ENCODE measurements around the gene SP140L.

Gene SP140L

GRCh38 chr2:230403746-230404145 is 76.8 kb downstream of the SP140L start:
- no peak for TF ChIP-seq EGR1 (IDR thresholded peaks at IDR 0.05)
- no peak for TF ChIP-seq CREB1 (IDR thresholded peaks at IDR 0.05; ENCODE audit: low read depth)
- TF ChIP-seq ZBTB7A (IDR thresholded peaks at IDR 0.05; ENCODE audit: low read depth) = no peak
- TF ChIP-seq TAF1 (IDR thresholded peaks at IDR 0.05; ENCODE audit: low read depth) = no peak
- TF ChIP-seq YY1 (IDR thresholded peaks at IDR 0.05; ENCODE audit: low read depth) = no peak
- no peak for TF ChIP-seq CEBPB (IDR thresholded peaks at IDR 0.05)
- TF ChIP-seq NFIC (IDR thresholded peaks at IDR 0.05) = no peak
- no peak for TF ChIP-seq EP300 (IDR thresholded peaks at IDR 0.05; ENCODE audit: borderline replicate concordance)
- TF ChIP-seq RAD21 (IDR thresholded peaks at IDR 0.05; ENCODE audit: low read depth) = no peak
- no peak for TF ChIP-seq TEAD4 (IDR thresholded peaks at IDR 0.05)
- no peak for TF ChIP-seq MAX (IDR thresholded peaks at IDR 0.05)
- no peak for TF ChIP-seq FOXM1 (IDR thresholded peaks at IDR 0.05; ENCODE audit: borderline replicate concordance, low read depth)

GRCh38 chr2:230405824-230406223 is 78.8 kb downstream of the SP140L start:
- no peak for TF ChIP-seq NFIC (IDR thresholded peaks at IDR 0.05)
- TF ChIP-seq MAX (IDR thresholded peaks at IDR 0.05) = no peak
- no peak for TF ChIP-seq RAD21 (IDR thresholded peaks at IDR 0.05; ENCODE audit: low read depth)

- TF ChIP-seq YY1 (IDR thresholded peaks at IDR 0.05; ENCODE audit: low read depth) (no peak), EP300 (IDR thresholded peaks at IDR 0.05; ENCODE audit: borderline replicate concordance) (no peak), TCF12 (IDR thresholded peaks at IDR 0.05; ENCODE audit: low read depth) (no peak), CREB1 (IDR thresholded peaks at IDR 0.05; ENCODE audit: low read depth) (no peak), CEBPB (IDR thresholded peaks at IDR 0.05) (no peak), TAF1 (IDR thresholded peaks at IDR 0.05; ENCODE audit: low read depth) (no peak), EGR1 (IDR thresholded peaks at IDR 0.05) (no peak), REST (IDR thresholded peaks at IDR 0.05; ENCODE audit: low read depth) (no peak)
Measured at GRCh38 chr2:230408244-230408842, 81.3 kb downstream of the SP140L start.

- TF ChIP-seq TAF1 (IDR thresholded peaks at IDR 0.05; ENCODE audit: low read depth) (no peak), REST (IDR thresholded peaks at IDR 0.05; ENCODE audit: low read depth) (no peak), CREB1 (IDR thresholded peaks at IDR 0.05; ENCODE audit: low read depth) (no peak)
Measured at GRCh38 chr2:230410263-230410662, 83.3 kb downstream of the SP140L start.

- TF ChIP-seq NFIC (IDR thresholded peaks at IDR 0.05) = no peak
- no peak for TF ChIP-seq TCF12 (IDR thresholded peaks at IDR 0.05; ENCODE audit: low read depth)
- no peak for TF ChIP-seq MAX (IDR thresholded peaks at IDR 0.05)
- TF ChIP-seq YY1 (IDR thresholded peaks at IDR 0.05; ENCODE audit: low read depth) = no peak
- no peak for TF ChIP-seq CEBPB (IDR thresholded peaks at IDR 0.05)
- TF ChIP-seq EGR1 (IDR thresholded peaks at IDR 0.05) = no peak
- TF ChIP-seq TEAD4 (IDR thresholded peaks at IDR 0.05) = no peak
- no peak for TF ChIP-seq USF1 (IDR thresholded peaks at IDR 0.05)
- TF ChIP-seq REST (IDR thresholded peaks at IDR 0.05; ENCODE audit: low read depth) = no peak
Measured at GRCh38 chr2:230410861-230411569, 84.0 kb downstream of the SP140L start.
